Measurements from ENCODE around the gene METTL24.
"Not testable (repeated sequence)": the region's sequence is repeated elsewhere in the genome, so short reads cannot be mapped to it uniquely, and the experiment has no call there.

The METTL24 gene

DNA sequence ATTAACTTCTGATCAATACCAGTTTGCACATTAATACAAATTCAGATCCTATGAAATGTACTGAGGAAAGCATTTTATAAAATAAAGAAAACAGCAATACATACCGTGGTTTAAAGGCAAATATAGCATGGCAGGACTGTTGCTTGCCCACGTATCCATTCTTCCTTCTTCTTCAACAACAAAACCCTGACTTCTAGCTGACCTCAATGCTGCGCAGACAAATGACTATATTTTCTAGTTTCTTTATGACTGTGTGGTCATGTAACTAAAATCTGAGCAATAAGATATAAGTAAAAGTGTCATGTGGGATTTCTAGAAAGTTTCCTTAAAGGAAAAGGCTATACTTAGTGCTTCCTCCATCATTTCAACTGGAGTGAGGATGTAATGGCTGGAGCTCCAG lies 92.9 kb downstream of the METTL24 start:
- DNase-seq (ENCODE audit: low spot score), result no peak

DNA sequence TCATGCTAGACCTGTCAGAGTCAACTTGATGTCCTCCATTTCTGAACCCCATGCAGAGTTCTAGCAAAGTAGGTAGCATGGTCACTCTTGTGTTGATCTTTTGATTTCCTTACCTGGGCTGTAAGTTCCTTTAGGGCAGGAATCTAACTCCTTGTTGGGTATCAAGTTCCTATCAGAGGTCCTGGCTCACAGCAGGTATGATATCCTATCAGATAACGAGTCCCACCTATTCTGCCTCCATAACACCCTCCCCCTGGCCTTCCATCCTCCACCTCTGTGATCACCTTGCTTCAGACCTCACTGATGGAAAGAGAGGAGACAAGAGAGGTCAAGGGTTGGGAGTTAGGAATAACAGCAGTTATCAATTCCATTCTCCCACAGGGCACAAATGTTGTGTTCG lies 101.8 kb downstream of the METTL24 start:
- DNase-seq (ENCODE audit: low spot score), result no peak

DNA sequence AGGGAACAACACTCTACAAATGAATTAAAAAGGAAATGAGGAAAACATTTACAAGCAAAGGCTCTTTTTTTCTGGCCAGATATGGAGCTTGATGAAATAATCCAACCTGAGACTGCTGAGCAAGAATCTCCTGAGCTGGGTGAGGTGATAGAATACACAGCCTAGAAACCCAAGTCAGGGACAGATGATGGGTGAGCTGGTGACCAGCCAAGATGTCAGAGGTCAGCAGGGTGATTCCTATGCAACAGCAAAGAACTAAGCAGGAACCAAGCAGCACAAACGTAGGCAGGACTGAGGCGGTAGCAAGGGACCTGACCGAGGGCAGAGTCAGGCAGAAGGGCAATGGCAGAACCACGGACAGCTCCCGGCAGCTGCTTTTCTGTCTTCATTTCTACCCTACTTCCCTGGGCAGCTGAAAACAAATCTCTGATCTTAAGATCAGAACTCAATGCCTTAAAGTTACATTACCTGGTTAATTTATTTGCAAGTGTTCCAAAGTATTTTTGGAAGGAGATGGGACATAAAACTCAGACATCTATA lies 102.9 kb downstream of the METTL24 start:
- no peak for DNase-seq (ENCODE audit: low spot score)

DNA sequence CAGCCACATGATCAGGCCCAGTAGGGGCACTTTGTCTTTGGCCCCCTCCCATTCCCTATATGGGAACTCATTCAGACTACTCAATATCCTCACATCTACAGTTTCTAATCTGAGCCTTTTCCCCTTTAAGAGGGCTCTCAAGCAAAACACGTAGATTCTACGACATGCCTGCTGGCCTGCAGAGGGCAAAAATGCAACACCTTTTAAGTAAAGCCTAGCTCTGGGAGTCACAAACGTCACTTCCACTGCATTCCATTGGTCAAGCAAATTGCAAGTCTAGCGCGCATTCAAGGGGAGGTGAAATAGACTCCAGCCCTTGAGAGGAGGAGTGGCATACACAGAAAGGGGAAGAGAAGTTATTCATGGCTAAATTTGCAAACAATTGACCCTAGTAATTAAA lies 107.3 kb downstream of the METTL24 start:
- no peak for DNase-seq (ENCODE audit: low spot score)

GRCh38 chr6:110250058-110250457 lies 108.1 kb downstream of the METTL24 start:
- DNase-seq (ENCODE audit: low spot score), result no peak

DNA sequence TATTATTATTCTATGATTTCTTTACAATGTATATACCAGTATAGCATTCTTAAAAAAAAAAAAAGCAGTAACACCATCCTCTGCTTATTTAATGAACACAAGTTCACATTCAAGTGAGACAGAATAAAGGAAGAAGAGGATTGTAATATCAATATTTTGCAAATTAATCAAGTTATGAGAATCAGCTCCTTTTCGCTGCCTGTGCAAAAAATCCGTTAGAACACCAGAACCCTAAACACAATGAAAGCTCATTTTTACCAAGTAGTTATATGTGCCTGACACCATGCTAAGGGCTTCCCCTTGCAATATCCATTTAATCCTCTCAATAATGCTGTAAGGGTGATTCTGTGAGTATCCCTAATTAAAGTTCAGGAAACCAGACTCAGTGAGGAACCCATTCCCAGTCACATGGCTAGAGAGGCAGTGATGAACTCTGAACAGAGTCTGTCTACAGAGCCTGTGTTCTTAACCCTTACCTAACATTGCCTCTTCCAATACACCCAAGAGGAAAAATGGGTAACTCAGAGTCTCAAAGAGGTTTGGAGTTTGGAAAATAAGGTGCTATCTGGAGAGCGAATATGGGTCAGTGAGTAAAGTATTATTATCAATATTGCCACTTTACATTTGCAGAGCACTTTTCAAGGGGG lies 111.1 kb downstream of the METTL24 start:
- DNase-seq (ENCODE audit: low spot score), result no peak

GRCh38 chr6:110246378-110246777 lies 111.8 kb downstream of the METTL24 start:
- DNase-seq (ENCODE audit: low spot score), result no peak

- not testable (repeated sequence) for DNase-seq (ENCODE audit: low spot score)
These were observed 113.5 kb downstream of the METTL24 start for GRCh38 chr6:110244621-110245020.

GRCh38 chr6:110239526-110240274 lies 118.4 kb downstream of the METTL24 start:
- DNase-seq (ENCODE audit: low spot score), result no peak

GRCh38 chr6:110236007-110236406 lies 122.1 kb downstream of the METTL24 start:
- not testable (repeated sequence) for DNase-seq (ENCODE audit: low spot score)

DNA sequence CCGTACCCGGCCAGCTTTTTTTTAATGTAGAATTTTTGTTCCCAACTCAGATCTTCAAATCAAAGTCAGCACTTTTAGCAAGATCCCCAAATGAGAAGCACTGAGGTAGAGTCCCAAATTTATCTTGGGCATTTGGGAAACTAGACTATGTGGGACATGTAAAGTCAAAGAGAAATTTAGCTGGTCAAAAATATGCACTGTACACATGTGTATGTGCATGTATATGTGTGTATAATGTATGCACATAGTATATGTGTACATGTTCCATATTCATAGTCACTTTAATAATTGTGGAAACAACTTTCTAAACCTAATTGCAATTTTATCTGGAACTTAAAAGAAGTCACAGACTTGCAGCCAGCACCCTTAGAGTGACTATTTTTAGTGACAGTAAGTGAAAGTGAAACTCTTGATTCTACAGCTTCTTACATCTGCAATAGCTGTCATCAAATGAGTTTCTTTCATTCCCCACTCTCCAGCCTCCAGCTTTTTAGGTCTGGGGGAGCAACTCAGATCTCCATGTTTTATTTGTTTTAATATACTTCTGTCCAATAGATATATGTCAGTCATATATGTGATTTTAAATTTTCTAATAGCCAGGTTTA lies 124.3 kb downstream of the METTL24 start:
- DNase-seq (ENCODE audit: low spot score), result peak; percentile 16

GRCh38 chr6:110232450-110232849 lies 125.7 kb downstream of the METTL24 start:
- DNase-seq (ENCODE audit: low spot score), result no peak

- no peak for DNase-seq (ENCODE audit: low spot score)
These were observed 131.9 kb downstream of the METTL24 start for GRCh38 chr6:110226261-110226660.

GRCh38 chr6:110221738-110222137 lies 136.4 kb downstream of the METTL24 start:
- no peak for DNase-seq (ENCODE audit: low spot score)

DNA sequence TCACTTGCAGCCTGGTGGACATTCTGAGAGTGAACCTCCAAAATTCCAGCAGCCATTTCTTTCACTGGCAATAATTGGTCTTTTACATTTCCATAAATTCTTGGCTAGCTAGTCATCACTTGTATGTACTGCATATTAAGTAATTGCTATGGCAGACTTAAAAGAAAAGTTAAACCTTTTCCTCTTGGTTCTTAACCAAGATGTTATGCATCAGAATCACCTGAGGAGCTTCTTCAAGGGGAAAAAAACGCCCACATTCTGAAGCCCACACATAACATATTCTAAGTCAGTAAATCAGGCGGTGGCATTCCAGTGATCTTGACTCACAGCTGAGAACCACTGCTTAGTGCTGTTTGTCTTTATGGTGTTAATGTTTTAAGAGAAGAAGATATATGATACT lies 140.9 kb downstream of the METTL24 start:
- no peak for DNase-seq (ENCODE audit: low spot score)

DNA sequence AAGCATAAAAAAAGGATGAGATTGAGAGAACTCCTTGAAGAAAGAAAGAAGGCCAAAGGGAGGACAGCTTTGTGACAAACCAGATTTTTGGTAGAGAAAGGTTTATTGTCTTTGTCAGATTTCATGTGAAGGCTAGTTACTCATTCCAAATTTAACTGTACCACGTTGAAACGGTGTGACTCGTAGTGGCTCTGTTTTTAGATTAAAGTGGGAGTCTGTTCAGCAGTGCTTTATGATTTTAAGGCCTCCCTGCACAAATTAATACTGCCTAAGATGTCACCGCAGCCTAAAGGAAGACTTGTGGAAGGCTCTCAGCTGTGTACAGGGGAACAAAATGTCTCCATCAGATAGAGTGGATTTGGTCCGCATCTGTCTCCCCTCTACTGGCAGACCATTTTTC lies 142.0 kb downstream of the METTL24 start:
- DNase-seq (ENCODE audit: low spot score), result no peak

GRCh38 chr6:110214338-110214737 lies 143.8 kb downstream of the METTL24 start:
- DNase-seq (ENCODE audit: low spot score), result no peak

DNA sequence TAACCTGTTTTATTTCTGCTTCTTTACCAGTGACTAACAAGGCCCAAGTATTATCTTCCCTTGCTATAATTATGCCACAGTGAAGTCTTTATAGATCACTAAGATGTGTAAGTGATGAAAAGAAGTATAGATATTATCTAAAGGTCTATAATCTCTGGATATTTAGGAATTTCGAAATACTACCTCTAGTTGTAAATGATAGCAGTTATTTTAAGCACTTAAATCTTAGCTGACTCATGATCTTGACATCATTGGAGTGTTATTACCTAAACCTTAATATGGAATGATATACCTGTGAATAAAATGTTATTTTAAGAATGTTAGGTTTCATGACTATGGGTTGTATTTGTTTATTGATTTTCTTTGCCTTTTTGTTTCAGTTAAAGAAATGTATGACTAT lies 146.4 kb downstream of the METTL24 start:
- no peak for DNase-seq (ENCODE audit: low spot score)

DNA sequence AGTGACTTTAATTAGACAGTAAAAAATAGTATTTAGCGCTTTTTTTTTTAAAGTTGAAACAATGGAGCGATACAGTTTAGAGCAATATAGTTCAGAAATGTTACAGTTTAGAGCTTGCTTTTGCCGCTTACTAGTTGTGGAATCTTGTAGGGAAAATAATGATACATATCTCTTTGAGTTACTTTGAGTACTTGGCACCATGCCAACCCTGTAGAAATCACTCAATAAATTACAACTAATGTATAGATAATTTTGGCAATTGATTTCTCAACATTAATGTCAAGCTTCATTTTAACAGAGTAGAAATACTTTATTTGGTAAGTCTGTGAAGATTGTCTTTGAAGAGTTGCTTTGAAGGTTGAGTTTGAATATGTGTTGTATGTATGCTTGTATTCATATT lies 150.5 kb downstream of the METTL24 start:
- DNase-seq (ENCODE audit: low spot score), result no peak

DNA sequence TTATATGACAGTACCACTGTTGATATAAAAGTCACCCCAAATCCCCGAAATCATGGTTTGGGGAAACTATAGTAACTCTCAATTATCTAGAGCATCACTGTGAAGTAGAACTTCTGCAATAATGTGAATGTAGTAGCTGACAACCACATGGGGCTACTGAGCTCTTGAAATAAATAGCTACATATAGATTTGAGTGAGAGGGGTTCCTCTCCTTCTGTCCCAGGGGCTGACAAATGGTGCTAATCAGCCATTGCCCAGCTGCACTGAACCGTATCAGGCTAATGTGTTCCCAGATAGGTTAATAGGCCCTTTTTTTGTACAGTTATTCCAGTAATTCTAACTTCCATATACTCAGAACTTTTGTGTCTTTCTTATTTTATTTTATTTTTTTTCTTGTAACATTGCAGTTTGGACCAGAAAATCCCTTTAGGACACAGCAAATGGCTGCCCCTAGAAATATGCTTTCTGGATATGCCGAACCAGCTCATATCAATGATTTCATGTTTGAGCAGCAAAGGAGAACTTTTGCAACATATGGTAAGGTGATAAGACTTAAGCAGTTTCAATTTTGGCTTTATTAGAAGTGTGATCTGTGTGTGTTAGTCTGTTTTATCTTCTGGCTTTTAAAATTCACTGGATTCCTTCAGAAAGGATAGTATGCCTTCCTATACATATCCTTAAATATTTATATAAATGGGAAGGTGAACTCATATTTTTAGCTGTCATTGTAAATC lies 156.8 kb downstream of the METTL24 start:
- DNase-seq (ENCODE audit: low spot score), result no peak

DNA sequence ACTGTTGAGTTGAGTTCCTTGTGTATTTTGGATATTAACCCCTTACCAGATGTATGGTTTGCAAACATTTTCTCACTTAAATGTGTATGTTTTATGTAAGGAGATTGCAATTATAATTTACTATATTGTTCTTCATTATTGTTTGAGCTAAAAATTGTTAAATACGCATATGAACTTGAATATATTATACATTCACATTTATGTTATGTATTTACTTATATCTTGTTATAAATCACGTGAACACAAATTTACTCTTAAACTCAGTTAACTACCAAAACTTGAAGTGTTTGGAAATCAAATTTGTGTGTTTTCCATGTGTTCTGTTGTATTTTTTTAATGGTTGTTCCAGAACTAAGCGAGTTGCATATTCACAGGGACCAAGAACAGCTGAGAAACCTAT lies 159.6 kb downstream of the METTL24 start:
- DNase-seq (ENCODE audit: low spot score), result no peak

DNA sequence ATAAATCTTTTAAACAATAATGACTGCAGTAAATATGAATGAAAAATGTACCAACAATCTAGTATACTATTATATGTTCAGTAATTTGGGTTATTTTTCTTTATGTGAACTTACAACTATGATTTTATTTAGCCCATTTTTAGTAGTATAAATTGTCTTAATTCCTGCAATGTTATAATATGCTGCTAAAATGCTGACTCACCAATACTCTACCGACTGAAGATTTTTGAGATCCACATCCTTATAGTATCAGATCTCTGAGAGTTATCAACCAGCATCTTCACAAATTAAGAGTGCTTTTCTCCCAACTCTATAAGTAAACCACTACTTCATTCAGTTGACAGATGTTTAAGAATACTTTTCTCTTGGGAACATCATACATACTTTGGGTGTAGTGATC lies 161.3 kb downstream of the METTL24 start:
- DNase-seq (ENCODE audit: low spot score), result no peak
